Right renal cortex interstitium (tissue), 3 donors: ENCODE measurements around the gene IGSF21. TPM values are rescaled to one million over a fixed set of nuclear protein-coding genes. Genes with fewer than 3 reads are reported as not detected.

ENCODE experiments used
- DNase-seq, 3 donors: peaks; one replicate each; pipeline ENCODE4 v3.0.0-alpha.2; 2013; ENCODE audit warnings: low read depth in 3 of 3, low spot score in 2 of 3
- polyA plus RNA-seq, 3 donors: library from polyadenylated mRNA; unstranded; fragments of 120-200 nt; gene quantifications; one replicate each; pipeline ENCODE4 v1.2.1, GENCODE V29; 2013; ENCODE audit not compliant: insufficient read length in 3 of 3

The IGSF21 gene
- polyA plus RNA-seq, 3 donors: 0.32 to 0.36 (median 0.34) TPM

DNA sequence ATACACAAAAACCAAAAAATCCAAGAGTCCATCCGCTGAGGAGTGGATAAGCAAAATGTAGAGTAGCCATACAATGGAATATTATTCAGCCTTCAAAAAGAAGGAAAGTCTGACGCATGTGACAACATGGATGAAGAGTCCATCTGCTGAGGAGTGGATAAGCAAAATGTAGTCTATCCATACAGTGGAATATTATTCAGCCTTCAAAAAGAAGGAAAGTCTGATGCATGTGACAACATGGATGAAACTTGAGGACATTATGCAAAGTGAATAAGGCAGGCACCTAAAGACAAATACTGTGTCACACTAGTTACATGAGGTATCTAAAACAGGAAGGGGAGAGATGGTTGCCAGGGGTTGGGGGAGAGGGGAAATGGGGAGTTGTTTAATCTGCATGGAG lies 14.0 kb upstream of the IGSF21 start:
- DNase-seq: no peak

DNA sequence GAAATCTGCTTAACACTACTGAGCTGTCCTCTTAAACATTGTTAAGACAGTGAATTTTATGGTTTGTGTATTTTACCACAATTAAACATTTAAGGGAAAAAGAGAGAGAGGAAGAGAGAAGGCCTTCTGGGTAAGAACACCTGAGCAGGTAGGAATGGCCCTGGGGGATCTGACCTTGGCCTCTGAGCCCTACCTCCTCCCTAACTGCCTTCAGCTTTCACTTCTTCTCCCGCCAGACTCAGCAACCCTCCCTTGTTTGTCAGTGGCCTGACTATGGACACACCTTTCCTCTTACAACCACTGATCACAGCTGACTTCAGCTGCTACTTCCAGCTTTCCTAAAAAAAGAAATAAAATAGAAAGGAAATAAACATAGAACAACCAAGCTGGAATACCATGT lies 13.5 kb upstream of the IGSF21 start:
- DNase-seq: no peak

DNA sequence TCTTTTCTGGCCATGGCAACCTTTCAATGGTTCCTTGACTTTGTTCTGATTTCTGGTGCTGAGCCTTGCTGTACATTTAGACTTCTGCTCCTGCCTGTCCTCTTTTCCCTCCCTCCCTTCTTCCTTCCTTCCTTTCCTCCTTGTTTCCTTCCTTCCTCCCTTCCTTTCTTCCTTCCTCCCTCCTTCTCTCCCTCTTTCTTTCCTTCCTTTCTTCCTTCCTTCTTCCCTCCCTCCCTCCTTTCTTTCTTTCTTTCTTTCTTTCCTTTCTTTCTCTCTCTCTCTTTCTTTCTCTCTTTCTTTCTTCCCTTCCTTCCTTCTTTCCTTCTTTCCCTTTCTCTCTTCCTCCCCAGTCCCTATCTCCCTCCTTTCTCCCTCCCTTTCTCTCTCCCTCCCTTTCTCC lies 10.4 kb upstream of the IGSF21 start:
- no peak for DNase-seq

DNA sequence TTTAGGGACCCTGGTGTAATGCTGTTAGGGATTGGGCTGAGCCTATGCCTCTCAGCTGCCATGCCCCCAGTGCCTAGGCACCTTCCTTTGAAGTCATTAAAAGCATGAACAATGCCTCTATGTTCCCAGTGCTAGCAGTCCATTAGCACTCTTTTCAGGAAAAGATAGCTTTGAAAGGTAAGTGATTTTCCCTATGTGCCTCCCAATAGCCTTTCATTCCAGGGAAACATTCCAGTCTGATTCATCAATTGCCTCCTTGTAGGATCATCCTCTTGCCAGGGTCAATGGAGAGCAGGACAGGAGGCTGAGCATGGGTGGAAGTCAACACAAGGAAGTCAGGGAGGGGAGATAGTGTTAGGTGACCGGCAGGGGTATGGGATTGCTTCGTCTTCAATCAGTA lies 8.6 kb upstream of the IGSF21 start:
- no peak for DNase-seq

DNA sequence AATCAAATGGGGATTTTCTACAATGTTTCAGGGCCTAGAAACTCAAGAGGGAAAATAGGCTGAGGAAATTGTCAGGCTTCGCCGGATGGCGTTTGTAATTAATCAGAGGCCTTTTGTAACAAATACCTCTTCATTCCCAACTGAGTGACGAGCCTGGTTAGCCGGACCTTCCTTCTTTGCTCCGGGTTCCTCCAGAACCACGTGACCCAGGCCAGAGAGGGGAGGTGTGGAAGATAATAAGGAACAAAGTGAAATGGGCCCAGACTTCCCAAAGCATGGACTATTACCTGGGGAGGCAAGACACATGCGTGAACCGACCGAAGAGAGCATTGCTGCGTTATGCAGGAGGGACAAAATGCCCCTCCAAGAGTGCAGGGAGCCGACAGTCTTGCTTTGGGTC lies 7.5 kb upstream of the IGSF21 start:
- DNase-seq: no peak

DNA sequence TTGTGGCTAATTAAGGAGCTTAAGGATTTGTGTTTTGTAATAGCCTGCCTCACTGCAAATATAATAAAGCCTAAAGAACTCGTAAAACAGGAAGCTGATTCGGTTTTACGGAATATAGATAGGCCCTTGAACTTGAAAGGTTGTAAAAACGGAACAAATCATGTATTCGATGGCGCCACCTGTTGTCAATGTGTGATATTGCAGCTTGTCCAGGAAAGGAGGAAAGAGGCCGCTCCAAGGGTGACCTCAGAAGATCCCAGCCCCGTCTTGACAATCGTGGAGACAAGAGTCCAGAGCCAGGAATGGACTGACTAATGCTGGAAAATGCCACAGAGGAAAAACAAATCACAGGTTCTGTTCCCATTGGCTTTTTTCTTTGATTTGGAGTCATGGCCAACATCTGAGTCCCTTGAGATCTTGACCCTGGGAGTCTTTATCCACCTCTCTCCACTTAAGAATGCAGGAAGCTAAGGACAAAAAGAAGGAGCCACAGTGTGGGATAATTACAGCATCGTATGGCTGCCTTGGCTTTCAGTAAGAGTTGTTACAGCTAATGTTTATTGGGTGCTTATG lies 7.0 kb upstream of the IGSF21 start:
- DNase-seq: peak; percentile 29 to 54 (median 47)

DNA sequence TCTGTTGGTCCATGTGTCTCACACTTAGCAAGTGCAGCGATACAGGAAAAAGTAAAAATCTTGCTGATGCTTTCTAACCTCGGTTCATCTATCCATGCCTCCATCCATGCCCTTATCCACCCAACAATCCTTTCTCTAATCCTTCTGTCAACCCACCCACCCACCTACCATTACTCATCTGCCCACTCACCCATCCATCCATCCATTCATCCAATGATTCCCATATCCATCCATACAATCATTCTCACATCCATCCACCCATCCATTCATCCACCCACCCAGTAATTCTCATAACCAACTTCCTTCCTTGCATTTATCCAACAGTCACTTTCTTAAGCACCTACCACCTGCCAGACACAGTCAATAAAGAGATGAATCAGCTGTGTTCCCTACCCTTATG lies 6.1 kb upstream of the IGSF21 start:
- no peak for DNase-seq

DNA sequence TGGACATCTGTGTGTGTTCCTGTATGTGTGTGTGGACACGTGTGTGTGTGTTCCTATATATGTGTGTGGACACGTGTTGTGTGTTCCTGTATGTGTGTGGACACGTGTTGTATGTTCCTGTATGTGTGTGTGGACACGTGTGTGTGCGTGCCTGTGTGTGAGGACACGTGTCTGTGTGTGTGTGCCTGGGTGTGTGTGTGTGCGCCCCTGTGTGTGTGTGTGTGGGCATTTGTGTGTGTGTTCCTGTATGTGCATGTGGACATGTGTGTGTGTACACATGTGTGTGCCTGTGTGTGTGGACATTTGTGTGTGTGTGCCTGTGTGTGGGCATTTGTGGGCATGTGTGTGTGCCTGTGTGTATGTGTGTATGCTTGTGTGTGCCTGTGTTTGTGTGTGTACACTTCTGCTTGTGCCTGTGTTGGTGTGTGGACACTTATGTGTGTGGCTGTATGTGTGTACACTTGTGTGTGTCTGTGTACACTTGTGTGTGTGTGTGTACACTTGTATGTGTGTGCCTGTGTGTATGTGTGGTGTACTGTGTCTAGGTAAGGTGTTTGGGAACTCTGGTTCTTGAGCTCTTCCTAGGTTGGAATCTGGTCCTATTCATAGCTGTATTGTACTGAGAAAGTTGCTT lies 3.7 kb upstream of the IGSF21 start:
- no peak for DNase-seq

DNA sequence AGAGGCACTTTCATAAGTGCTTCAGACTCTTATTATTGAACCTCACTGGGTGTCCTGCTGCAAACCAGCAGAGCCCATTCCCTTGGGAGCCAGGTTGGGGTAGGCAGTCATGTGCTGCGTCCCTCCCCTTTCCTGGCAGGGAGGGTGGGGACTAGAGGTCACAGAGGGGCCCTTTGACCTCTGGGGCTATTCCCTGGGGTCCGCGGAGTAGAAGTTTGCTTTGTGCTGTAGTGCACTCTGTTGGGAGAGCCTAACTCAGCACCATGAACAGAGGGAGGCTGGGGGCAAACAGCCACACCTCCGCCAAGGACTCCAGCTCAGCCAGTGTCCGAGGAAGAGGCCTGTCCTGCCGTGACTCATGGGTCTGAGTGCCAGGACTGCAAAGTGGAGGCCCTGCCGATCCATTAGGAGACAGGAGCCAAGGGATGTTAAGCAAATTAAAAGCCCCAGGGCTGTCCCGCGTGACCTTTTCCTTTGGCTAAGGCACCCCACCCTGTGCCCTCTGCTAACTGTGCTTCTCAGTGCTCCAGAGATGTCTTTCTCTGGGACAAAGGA lies 3.0 kb upstream of the IGSF21 start:
- DNase-seq: no peak

DNA sequence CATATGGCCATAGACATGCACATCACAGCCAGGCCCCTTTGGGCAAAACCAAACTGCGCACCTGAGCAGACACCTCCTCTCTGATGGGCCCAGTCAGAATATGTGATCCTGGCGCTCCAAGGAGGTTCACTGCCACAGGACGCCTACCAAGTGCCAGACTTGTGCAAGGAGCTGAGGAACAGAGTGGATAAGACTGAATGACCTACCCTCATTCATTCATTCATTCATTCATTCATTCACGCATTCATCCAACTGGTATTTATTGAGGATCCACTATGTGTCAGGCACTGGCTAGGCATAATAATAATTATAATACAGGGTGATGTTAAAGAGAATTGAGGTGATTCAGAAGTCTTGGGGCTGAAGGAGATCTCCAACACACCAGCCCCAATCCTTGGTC lies 2.4 kb upstream of the IGSF21 start:
- DNase-seq: no peak

DNA sequence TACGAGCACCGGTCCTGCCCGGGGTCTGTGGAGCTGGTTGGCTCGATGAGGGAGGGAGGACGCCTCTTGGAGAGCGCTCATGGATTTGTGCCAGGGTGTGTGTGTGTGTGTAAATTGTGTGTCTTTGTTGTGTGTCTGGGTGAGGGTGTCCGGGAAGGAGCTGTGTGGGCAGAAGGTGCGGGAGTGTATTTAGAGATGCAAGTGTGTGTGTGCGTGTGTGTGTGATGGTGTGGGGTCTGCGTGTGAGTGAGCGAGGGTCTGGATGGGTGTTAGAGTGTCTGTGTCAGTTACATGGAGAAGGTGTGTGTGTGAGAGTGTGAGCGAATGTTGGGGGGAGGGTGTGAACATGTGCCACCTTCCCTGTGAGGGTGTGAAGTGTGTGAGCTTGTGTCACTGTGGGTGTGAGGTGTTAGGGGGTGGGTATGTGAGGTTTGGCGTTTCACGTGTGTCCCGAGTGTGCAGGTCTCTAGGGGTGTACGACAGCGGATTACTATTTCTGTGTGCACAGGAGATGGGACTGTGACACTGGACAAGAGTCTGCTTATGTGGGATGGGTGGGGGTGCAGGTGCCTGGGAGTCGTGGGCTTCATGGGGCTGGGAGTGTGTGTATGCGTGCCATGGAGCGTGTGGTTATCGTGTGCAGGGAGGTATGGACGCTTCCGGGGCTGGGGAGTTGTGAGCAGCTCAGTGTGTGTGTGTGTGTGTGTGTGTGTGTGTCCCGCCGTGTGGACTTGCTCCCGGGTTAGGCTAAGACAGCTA lies 880 bp downstream of the IGSF21 start:
- DNase-seq: no peak

DNA sequence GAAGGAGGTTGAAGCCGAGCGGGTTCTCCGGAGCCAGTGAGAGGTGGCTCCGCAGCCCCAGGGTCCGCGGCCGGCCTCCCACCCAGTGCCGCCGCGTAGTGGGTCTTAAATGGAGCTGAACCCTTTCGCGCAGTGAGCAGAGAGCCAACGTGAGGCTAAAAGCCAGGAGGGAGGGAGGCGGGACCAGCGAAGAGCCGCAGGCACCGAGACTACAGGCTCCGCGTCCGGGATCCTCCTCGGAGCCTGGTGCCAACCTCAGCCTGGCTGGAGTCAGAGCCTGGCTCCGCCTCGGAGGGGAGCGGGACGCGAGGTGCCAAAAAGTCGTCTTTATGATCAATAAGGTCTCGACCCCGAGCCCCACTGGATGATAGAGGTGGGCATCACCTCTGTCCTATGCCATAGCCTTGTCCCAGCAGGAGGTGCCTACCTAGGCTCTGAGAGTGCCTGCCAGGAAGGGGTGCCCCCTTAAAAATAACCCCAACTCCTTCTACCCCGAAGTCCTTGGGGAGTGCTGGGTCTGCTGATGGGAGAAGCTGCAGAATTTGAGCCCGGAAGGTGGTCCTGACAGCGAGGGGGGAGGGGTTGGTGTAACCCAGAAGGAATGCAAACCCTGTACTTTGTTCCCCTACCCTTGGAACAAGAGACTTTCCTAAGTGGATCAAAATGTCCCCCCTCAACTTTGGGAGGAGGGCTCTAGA lies 1.6 kb downstream of the IGSF21 start:
- no peak for DNase-seq

DNA sequence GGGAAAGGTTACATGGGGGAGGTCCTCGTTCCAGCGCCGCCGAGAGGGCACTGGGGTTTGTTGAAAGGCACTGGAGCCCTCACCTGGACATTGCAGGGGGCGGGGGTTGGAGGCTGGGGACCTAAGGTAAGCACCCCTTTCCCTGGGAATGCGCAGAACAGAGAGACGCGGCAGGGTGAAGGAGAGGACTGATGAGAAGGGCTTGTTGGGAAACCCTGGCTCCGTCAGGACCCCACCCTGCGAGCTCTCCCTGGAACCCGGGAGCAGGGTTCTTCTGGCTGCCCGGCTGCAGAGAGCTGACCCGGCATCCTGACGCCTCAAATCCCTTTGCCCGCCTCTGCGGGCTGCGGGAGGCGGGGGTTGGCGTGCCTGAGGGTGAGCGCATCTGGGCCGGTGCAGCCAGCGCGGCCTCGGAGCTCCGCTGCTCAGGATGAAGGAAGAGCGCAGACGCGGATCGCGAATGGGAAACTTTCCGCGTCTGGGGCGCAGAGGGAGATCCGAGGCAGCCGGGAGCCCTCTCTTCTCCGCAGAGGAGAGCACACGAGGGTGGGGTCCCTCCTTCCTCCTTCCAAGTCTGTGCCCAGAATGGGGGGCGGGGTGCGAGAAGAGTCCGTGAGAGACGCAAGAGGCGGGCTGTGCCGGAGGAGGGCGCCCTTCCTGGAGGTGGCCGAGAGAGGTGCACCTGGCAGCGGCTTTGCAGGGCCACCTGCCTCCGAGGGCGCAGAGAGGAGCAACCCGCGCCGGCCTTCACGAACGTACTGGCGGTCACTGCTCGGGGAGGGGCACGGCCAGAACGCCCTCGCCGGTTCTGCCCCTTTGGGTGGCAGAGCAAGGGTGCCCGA lies 2.4 kb downstream of the IGSF21 start:
- no peak for DNase-seq

DNA sequence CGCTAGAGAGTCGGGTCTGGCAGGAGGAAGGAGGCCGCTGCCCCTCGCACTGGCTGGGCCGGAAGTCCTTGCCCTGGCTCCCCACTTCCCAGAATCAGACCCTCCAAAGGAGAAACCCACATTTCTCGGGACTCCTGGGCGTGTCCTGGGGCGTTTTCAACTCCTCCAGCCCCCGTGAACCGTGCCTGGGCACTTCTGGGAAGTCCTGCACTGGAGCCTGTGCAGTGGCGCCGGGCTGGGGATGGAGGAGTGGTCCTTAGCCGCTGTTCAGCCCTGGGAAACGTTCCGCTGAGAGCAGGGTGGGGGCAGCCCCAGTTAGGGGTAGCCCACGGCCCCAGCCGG lies 3.0 kb downstream of the IGSF21 start:
- DNase-seq: no peak

DNA sequence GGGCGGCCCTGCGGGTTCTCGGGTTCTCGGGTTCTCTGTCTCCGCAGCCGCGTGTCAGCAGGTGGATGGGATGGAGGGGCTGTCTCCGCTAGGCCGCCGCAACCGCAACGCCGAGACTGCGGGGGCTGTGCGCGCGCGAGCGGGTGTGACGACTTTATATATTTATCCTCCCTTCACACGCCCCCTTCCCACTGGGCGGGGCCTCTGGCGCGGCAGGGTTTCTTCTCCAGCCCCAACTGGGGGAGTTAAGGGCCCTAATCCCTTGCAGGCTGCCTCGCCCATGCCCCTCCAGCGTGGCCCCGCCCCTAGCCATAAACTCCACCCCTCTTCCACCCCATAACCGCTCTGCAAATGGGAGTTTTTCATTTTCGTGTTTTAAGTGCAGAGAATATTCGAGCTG lies 3.4 kb downstream of the IGSF21 start:
- no peak for DNase-seq

DNA sequence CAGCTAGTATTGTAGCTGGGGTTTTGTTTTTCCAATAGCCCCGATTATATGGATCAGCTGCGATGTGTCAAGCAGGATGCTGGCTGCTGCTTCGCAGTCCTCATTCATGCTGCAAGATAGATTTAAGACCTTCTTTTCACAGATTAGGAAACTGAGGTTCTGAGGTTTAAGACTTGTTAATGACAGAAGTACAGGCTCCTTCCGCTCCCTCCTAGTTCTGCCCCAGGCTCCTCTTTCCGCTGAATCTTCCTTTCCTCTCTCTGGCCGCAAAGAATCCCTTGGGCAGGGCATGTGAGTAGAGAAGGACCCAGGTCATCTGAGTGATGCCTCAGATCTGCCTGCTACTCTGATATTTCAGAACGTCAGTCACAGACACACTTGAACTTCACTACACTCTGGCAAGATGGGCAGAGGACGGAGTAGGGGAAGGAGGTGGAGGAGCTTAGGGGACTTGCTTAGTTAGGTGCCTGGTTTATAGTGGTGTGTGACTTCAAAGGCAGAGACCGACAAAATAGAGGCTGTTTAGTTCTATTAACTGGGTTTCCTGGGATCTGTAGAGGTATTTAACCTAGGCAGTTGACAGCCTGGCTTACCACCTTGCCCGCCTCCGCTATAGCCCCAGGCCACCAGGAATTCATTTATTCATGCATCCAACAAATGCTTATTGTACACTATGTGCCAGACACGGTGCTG lies 4.2 kb downstream of the IGSF21 start:
- no peak for DNase-seq

DNA sequence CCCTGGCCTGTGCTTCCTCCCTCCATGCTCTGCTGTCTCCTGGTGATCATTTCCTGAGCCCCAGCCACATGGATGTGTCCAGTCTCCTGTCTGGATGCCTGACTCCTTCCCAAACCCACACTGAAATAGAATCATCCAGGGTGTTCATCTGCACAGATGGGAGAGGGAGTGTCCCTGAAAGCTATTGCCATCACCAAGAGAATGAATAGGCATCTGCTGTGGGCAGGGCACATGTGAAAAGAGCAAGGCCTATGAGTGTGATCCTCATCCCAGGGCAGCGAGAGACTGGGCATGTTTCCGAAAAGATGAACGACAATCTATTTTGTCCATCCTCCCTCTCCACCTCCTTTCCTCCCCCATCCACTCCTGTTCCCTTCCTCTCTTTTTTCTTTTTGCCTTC lies 5.0 kb downstream of the IGSF21 start:
- no peak for DNase-seq

DNA sequence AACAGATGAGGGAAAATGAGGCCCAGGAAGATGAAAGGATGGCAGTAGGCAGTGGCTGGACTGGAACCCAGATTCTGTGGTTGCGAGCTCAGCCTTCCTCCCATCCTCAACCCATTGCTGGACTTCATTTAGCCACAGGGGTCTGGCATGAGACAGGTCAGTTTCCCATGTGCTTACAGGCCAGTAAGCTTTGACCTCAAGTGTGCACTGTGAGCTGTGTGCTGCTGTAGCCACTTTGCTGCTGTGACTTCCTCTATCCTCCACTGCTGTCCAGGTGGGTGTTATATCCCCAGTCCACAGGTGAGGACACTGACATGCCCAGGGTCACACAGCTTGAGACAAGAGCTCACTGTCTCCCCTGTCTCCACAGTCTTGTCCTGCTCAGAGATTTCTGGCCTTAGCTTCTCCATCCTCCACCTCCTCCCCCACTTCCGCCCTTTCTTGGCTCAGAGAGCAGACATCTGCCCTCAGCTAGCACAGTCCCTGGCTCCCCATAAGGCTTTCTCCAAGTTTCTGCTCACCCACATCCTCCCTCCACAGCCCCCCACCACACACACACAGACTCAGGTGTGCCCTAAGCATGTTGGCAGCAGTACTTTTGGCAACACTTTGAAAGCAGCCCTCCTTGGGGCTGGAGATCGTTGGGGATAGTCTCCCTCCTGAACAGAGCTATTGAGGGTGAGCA lies 7.3 kb downstream of the IGSF21 start:
- no peak for DNase-seq

DNA sequence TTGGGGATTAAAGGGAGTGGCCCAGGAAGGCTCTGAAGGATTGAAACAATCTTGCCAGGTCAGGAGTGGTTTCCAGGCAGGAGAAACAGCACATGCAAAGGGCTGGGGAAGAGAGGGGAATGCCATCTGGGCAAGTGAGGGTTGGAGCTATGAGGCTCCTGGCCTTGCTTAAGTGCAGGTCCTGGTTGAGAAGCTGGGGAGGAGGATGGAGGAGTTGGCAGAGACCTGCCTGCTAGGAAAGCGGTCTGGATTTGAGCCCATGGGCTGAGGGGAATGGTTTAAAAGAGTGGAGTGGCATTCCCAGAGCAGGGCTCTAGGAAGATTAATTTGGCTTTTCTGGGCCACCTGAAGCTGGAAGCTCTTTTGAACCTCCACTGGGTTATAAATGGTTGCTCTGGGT lies 9.2 kb downstream of the IGSF21 start:
- DNase-seq: no peak
